ENCODE results near the gene FTO.

DNA sequence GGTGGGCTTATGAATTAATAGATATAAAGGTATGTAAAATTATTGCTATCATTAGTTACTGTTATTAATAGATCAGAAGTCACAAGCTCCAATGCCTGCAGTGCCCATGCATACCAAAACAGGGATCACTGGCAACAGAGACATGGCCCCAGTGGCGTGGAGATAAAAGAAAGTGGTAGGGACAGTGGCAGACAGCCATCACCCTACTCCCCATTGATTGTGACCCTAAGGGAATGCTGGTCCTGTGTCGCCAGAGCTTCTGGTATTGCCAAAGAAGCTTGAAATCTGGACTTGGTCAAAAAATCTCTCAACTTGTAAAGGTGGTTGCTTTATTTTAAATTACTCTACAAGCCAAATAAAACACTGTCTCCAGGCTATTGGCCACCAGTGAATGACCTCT lies 303.5 kb downstream of the FTO start:
- TF ChIP-seq, protein P1, sequence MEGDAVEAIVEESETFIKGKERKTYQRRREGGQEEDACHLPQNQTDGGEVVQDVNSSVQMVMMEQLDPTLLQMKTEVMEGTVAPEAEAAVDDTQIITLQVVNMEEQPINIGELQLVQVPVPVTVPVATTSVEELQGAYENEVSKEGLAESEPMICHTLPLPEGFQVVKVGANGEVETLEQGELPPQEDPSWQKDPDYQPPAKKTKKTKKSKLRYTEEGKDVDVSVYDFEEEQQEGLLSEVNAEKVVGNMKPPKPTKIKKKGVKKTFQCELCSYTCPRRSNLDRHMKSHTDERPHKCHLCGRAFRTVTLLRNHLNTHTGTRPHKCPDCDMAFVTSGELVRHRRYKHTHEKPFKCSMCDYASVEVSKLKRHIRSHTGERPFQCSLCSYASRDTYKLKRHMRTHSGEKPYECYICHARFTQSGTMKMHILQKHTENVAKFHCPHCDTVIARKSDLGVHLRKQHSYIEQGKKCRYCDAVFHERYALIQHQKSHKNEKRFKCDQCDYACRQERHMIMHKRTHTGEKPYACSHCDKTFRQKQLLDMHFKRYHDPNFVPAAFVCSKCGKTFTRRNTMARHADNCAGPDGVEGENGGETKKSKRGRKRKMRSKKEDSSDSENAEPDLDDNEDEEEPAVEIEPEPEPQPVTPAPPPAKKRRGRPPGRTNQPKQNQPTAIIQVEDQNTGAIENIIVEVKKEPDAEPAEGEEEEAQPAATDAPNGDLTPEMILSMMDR (IDR thresholded peaks at IDR 0.05), result no peak
- no peak for TF ChIP-seq POLR2AphosphoS5 (IDR thresholded peaks at IDR 0.05)
- no peak for TF ChIP-seq POLR2A (IDR thresholded peaks at IDR 0.05)
- no peak for TF ChIP-seq EP300 (IDR thresholded peaks at IDR 0.05)
